GM12878 (cell line): ENCODE data around the gene ASB3. TPM values are rescaled to one million over a fixed set of nuclear protein-coding genes. Genes with fewer than 3 reads are reported as not detected.

Experiments
- ATAC-seq: fragments of 200-7000 bp; cut with Tn5 transposase; 3 replicates; pipeline ENCODE4 v1.9.1; 2020; ENCODE audit warnings: mild to moderate bottlenecking, moderate library complexity
- BruUV-seq: library from RNA; stranded (reverse); fragments of 400-500 nt; replicated peaks from 2 replicates; lab custom pipeline; 2021; lab: Mats Ljungman, UMichigan
- CTCF ChIA-PET: fragments of 300-600 bp; sonication (Branson Sonifier 250); formaldehyde crosslinking; extraction: SDS; loops from one replicate; lab custom pipeline; 2021; ENCODE audit warnings: inconsistent platforms; lab: Yijun Ruan, JAX
- POLR2A ChIA-PET: fragments of 350-600 bp; formaldehyde crosslinking; extraction: SDS; loops from one replicate; lab custom pipeline; 2021; ENCODE audit warnings: inconsistent platforms; lab: Charles Lee
- RAD21 ChIA-PET: fragments of 300-600 bp; sonication (Branson Sonifier 250); formaldehyde crosslinking; loops from one replicate; lab custom pipeline; 2023; ENCODE audit warnings: antibody characterized with exemption; ENCODE audit not compliant: unreplicated experiment; lab: Charles Lee
- SMC1A ChIA-PET: fragments of 300-600 bp; sonication (Branson Sonifier 250); formaldehyde crosslinking; loops from one replicate; lab custom pipeline; 2023; ENCODE audit not compliant: unreplicated experiment, uncharacterized antibody; lab: Charles Lee
- DNase-seq: peaks from one replicate; pipeline ENCODE4 v3.0.0-alpha.2; 2011; ENCODE audit warnings: low read depth, low spot score
- FAIRE-seq: peaks from 3 replicates; lab custom pipeline; 2011; peaks lifted over from hg19 to GRCh38; lab: Jason Lieb, UNC
- H2AFZ ChIP-seq: 2 replicates; pipeline ENCODE4 v1.6.0; 2011; ENCODE audit warnings: low read depth, low read length, control low read depth; ENCODE audit not compliant: control insufficient read depth
- H3K27ac ChIP-seq: 2 replicates; pipeline ENCODE4 v1.5.1; 2011; ENCODE audit warnings: control low read depth; ENCODE audit not compliant: control insufficient read depth, insufficient read depth
- H3K27me3 ChIP-seq, 2 experiments: replicated peaks in 1 of 2; 2 replicates each; pipeline versions ENCODE4 v1.6.0 to v1.6.1; 2011; ENCODE audit warnings: low read length in 1 of 2; ENCODE audit not compliant: control insufficient read depth in 2 of 2, insufficient read depth in 2 of 2
- H3K36me3 ChIP-seq, 2 experiments: 2 replicates each; pipeline ENCODE4 v1.5.1; 2011; ENCODE audit warnings: low read length in 1 of 2; ENCODE audit not compliant: control insufficient read depth in 2 of 2, insufficient read depth in 2 of 2
- H3K4me1 ChIP-seq: 2 replicates; pipeline ENCODE4 v1.6.1; 2011; ENCODE audit warnings: mild to moderate bottlenecking, low read length, moderate library complexity, mixed read lengths; ENCODE audit not compliant: control insufficient read depth, insufficient read depth
- H3K4me2 ChIP-seq: 2 replicates; pipeline ENCODE4 v1.6.0; 2011; ENCODE audit warnings: control low read depth; ENCODE audit not compliant: control insufficient read depth, insufficient read depth
- H3K4me3 ChIP-seq: fragments of 200-600 bp; sonication (generic); 2 replicates; pipeline ENCODE4 v1.5.1; 2016
- H3K79me2 ChIP-seq: 2 replicates; pipeline ENCODE4 v1.6.0; 2011; ENCODE audit warnings: low read length; ENCODE audit not compliant: control insufficient read depth, insufficient read depth
- H3K9ac ChIP-seq: 2 replicates; pipeline ENCODE4 v1.8.0; 2011; ENCODE audit warnings: low read length, control low read depth, mixed read lengths; ENCODE audit not compliant: control insufficient read depth, insufficient read depth
- H3K9me3 ChIP-seq: replicated peaks from 3 replicates; pipeline ENCODE4 v1.5.1; 2011; ENCODE audit warnings: mild to moderate bottlenecking, low read length; ENCODE audit not compliant: control insufficient read depth, insufficient read depth
- H4K20me1 ChIP-seq: 2 replicates; pipeline ENCODE4 v1.6.0; 2011; ENCODE audit not compliant: control insufficient read depth, insufficient read depth
- HDGF ChIP-seq: fragments of 450-650 bp; IDR thresholded peaks from 2 replicates; pipeline ENCODE4 v1.6.1; 2016; ENCODE audit warnings: antibody characterized with exemption
- PAX8 ChIP-seq: fragments of 450-650 bp; IDR thresholded peaks from 2 replicates; pipeline ENCODE4 v1.6.1; 2017; ENCODE audit warnings: mild to moderate bottlenecking, moderate library complexity
- TARDBP ChIP-seq: IDR thresholded peaks from 2 replicates; pipeline ENCODE4 v1.6.1; 2016; ENCODE audit warnings: borderline replicate concordance
- WGBS: methylation state at CpG from one replicate; pipeline ENCODE4 v1.1.6; 2016; ENCODE audit warnings: low lambda C conversion rate; ENCODE audit not compliant: insufficient replicate concordance, insufficient coverage; ENCODE audit errors: missing lambda C conversion rate; 5-methylcytosine and 5-hydroxymethylcytosine counted together
- in situ Hi-C: fragments of 300-500 bp; cut with MboI; formaldehyde crosslinking; loops from 9 replicates; pipeline ENCODE4 v1.14.3; 2018; ENCODE audit warnings: mixed read lengths
- intact Hi-C: fragments of 100-400 bp; cut with micrococcal nuclease; formaldehyde crosslinking; loops from one replicate; pipeline ENCODE4 v1.14.2; 2022; ENCODE audit not compliant: unreplicated experiment
- polyA plus RNA-seq, 11 experiments: library from polyadenylated mRNA; depleted of rRNA in 4 of 11; unstranded in 6 of 11; stranded (reverse) in 5 of 11; fragments of >200 nt; fragmentation: Nextera tagmentation in 4 of 11; fragmentation: Illumina TruSeq in 1 of 11; extraction: Ambion mirVana in 4 of 11; extraction: Trizol in 1 of 11; gene quantifications; 1 replicate in 1 of 11; 2 replicates in 10 of 11; pipeline versions ENCODE4 v1.2.1 to v1.2.3, GENCODE V29; 2011 to 2016; ENCODE audit warnings: inconsistent platforms in 2 of 11, missing spikeins in 2 of 11, low read depth in 1 of 11
- total RNA-seq, 4 experiments: library from RNA; depleted of rRNA in 3 of 4; stranded (reverse); fragments of >200 nt in 3 of 4; fragmentation: Illumina TruSeq in 1 of 4; extraction: Trizol in 1 of 4; gene quantifications; 2 replicates each; pipeline versions ENCODE4 v1.2.1 to v1.2.3, GENCODE V29; 2013 to 2021
- TF ChIP-seq, protein P1 (sequence below): fragments of 450-650 bp; IDR thresholded peaks from 2 replicates; pipeline ENCODE4 v1.6.1; 2014; ENCODE audit warnings: mild to moderate bottlenecking
- TF ChIP-seq, protein P2 (sequence below): IDR thresholded peaks from 2 replicates; pipeline ENCODE4 v1.6.1; 2011; ENCODE audit warnings: borderline replicate concordance, low read depth, mild to moderate bottlenecking, moderate library complexity, mixed read lengths, low read length; ENCODE audit not compliant: insufficient read depth; ENCODE audit errors: extremely low read length
- TF ChIP-seq, protein P3 (sequence below): fragments of 450-650 bp; conservative IDR thresholded peaks from 2 replicates; pipeline ENCODE4 v1.6.1; 2017; ENCODE audit warnings: mild to moderate bottlenecking, moderate library complexity

ASB3 gene
- total and polyA plus RNA-seq, 10 of the 15 experiments (the other 5 are each of a cell fraction or from before 2014, with no cell fraction given): 16.4 to 30.9 (median 22.6) TPM

DNA sequence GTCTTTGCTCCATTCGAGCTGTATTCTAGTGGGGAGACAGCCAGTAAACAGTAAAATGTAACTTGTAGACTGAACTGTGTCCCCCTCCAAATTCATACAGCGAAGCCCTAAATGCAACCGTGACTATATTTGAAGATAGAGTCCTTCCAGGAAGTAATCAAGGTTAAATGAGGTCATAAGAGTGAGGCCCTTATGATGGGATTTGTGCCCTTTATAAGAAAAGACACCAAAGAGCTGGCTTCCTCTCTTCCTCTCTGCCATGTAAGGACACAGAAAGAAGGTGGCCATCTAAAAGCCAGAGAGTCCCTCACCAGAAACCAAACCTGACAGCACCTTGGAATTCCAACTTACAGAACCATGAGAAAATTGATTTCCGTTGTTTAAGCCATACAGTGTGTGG, 41.6 kb upstream of the ASB3 start:
- H4K20me1 ChIP-seq: no peaks in the 10 kb centered on the region
- H3K79me2 ChIP-seq: no peaks in the 10 kb centered on the region
- BruUV-seq: no TSS peak
- ChIA-PET SMC1A (no interaction called here), POLR2A (no interaction called here), RAD21 (no interaction called here), CTCF (no interaction called here)
- in situ Hi-C loops (no loop called here), intact Hi-C loops (no loop called here)
- TF ChIP-seq, protein P1, sequence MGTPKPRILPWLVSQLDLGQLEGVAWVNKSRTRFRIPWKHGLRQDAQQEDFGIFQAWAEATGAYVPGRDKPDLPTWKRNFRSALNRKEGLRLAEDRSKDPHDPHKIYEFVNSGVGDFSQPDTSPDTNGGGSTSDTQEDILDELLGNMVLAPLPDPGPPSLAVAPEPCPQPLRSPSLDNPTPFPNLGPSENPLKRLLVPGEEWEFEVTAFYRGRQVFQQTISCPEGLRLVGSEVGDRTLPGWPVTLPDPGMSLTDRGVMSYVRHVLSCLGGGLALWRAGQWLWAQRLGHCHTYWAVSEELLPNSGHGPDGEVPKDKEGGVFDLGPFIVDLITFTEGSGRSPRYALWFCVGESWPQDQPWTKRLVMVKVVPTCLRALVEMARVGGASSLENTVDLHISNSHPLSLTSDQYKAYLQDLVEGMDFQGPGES: no peak
- TF ChIP-seq PAX8 (no peak), TARDBP (no peak), HDGF (no peak)
- TF ChIP-seq, protein P2, sequence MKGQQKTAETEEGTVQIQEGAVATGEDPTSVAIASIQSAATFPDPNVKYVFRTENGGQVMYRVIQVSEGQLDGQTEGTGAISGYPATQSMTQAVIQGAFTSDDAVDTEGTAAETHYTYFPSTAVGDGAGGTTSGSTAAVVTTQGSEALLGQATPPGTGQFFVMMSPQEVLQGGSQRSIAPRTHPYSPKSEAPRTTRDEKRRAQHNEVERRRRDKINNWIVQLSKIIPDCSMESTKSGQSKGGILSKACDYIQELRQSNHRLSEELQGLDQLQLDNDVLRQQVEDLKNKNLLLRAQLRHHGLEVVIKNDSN: no peak
- TF ChIP-seq, protein P3, sequence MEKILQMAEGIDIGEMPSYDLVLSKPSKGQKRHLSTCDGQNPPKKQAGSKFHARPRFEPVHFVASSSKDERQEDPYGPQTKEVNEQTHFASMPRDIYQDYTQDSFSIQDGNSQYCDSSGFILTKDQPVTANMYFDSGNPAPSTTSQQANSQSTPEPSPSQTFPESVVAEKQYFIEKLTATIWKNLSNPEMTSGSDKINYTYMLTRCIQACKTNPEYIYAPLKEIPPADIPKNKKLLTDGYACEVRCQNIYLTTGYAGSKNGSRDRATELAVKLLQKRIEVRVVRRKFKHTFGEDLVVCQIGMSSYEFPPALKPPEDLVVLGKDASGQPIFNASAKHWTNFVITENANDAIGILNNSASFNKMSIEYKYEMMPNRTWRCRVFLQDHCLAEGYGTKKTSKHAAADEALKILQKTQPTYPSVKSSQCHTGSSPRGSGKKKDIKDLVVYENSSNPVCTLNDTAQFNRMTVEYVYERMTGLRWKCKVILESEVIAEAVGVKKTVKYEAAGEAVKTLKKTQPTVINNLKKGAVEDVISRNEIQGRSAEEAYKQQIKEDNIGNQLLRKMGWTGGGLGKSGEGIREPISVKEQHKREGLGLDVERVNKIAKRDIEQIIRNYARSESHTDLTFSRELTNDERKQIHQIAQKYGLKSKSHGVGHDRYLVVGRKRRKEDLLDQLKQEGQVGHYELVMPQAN: no peak
- no peak overlapping the region for H3K4me3 ChIP-seq
- no peaks in the 10 kb centered on the region for H3K36me3 ChIP-seq
- H3K4me2 ChIP-seq: no peak overlapping the region
- ATAC-seq (no peak), DNase-seq (no peak), FAIRE-seq (no peak)
- H3K27ac ChIP-seq: no peak overlapping the region
- no peak overlapping the region for H2AFZ ChIP-seq
- 85% methylated on average over 4 of the region's 4 CpGs for WGBS
- H3K27me3 ChIP-seq: no peaks in the 10 kb centered on the region
- no peaks in the 10 kb centered on the region for H3K9me3 ChIP-seq
- no peak overlapping the region for H3K9ac ChIP-seq
- H3K4me1 ChIP-seq: no peaks in the 10 kb centered on the region
